ENCODE measurements around the gene ECSCR.

GRCh38 chr5:139406963-139407362 is 55.6 kb downstream of the ECSCR start:
- TF ChIP-seq TAF1 (IDR thresholded peaks at IDR 0.05; ENCODE audit: borderline replicate concordance, low read depth, low read length) (no peak), POLR2AphosphoS5 (IDR thresholded peaks at IDR 0.05; ENCODE audit: low read depth, low read length) (no peak), POLR2A (IDR thresholded peaks at IDR 0.05; ENCODE audit: low read depth, low read length) (no peak)
